NCI-H510A treated with DMSO at 0.1 percent for 48 hours (cell line): ENCODE measurements around the gene PPAN.

ENCODE experiments used
- DNase-seq: peaks from one replicate; lab custom pipeline; 2025; lab: John Stamatoyannopoulos, UW

PPAN gene

DNA sequence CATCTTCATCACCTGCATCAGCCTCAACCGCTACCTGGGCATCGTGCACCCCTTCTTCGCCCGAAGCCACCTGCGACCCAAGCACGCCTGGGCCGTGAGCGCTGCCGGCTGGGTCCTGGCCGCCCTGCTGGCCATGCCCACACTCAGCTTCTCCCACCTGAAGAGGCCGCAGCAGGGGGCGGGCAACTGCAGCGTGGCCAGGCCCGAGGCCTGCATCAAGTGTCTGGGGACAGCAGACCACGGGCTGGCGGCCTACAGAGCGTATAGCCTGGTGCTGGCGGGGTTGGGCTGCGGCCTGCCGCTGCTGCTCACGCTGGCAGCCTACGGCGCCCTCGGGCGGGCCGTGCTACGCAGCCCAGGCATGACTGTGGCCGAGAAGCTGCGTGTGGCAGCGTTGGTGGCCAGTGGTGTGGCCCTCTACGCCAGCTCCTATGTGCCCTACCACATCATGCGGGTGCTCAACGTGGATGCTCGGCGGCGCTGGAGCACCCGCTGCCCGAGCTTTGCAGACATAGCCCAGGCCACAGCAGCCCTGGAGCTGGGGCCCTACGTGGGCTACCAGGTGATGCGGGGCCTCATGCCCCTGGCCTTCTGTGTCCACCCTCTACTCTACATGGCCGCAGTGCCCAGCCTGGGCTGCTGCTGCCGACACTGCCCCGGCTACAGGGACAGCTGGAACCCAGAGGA, 7.9 kb downstream of the PPAN start:
- DNase-seq: no peak

- DNase-seq: no peak
Measured at GRCh38 chr19:10114651-10115391, 8.7 kb downstream of the PPAN start.

DNA sequence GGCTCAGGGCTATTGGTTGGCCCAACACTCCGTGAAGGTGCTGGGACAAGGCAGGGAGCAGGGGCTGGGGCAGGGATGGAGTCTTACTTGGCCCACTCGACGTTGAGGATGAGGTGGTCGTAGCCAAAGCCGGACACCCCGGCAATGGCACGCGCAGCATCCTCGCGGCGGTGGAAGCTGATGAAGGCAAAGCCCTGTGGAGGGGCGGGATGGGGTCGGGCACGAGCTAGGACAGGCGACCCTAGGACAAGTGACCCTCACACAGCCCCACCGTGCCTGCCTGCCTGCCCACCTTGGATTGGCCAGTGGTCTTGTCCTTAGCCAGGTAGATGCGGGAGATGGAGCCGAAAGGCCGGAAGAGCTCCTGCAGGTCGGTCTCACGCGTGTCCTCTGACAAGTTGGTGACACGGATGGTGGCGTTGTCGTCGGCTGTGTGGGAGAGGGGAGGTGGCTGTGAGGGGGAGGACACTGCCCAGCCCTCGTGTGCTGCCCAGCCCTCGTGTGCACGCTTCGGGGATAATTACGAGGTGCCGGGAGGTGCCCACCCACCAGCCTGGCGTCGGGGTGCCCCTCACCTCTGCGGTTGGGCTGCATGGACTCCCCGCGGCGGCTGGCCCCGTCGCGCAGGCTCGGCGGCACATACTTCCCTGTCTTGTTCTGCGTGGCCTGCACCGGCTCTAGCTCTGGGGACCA, 9.4 kb downstream of the PPAN start:
- no peak for DNase-seq

- no peak for DNase-seq
Measured at GRCh38 chr19:10116085-10116865, 10.1 kb downstream of the PPAN start.

- DNase-seq: no peak
Measured at GRCh38 chr19:10116866-10117616, 10.9 kb downstream of the PPAN start.

GRCh38 chr19:10118960-10119359, 12.8 kb downstream of the PPAN start:
- no peak for DNase-seq

GRCh38 chr19:10120538-10121189, 14.5 kb downstream of the PPAN start:
- no peak for DNase-seq

DNA sequence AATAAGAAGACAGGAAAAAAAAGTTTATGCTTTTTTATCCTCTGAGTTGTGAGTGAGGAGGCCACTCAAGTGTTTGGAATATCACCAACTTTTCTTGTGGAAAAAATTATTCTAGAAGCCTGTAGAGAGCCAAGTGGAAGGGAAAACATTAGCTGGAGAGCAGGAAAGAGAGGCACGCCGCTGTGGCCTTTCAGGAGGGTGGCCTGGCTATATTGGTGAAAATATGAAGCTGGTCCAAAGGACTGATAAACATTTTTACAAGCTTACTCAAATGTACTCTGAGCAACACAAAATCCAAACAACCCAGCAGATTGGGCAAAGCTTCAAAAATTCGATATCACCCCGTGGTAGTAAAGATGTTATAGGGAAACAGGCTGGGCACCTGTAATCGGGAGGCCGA, 15.9 kb downstream of the PPAN start:
- DNase-seq: no peak

DNA sequence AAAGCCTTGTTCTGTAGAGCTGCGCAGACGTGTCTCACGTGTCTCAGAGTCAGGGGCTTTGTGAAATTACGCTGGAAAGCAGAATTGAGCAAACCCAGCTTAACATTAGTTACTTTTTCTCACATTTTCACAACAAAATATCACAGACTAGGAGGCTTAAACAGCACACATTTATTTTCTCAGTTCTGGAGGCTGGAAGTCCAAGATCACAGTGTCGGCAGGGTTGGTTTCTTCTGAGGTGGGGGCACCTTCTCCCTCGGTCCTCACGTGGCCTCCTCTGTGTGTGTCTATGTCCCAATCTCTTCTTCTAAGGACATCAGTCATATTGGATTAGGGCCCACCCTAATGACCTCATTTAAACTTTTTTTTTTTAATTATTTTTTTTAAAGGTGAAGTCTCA, 18.3 kb downstream of the PPAN start:
- DNase-seq: no peak

DNA sequence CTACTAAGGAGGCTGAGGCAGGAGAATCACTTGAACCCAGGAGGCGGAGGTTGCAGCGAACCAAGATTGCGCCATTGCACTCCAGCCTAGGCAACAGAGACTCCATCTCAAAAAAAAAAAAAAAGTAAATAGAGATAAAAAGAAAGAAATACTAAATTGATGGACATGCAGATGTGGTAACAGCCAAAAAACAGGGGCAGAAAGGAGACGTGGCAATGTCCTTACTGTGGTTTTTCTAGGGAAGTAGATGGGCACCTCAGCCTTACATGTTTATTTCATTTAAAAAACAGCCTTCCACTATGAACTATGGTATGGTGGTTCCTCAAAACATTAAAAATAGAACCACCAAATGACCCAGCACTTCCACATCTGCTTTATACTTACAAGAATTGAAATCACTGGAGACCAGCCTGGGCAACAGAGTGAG, 20.1 kb downstream of the PPAN start:
- DNase-seq: no peak

DNA sequence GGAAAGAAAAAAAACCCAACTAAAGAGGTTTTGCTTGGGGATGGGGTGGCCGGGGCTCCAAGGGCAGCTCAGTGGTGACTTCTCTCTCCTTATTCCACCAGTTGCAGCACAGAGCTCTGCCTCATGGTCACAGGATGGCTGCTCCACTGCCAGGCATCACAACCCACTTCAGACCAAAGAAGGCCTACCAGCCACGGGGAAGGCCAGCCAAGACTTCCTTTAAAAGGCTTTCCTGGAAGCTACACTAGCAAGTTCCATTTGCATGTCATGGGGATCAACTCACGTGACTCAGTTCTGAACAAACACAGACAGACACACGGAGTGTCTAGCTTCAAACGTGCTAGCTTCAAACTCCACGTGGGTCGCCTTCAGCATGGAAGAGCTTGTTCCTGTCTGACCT, 26.7 kb downstream of the PPAN start:
- DNase-seq: no peak

GRCh38 chr19:10133596-10133995, 27.4 kb downstream of the PPAN start:
- no peak for DNase-seq

GRCh38 chr19:10134040-10134439, 27.9 kb downstream of the PPAN start:
- no peak for DNase-seq

GRCh38 chr19:10135551-10136334, 29.6 kb downstream of the PPAN start:
- DNase-seq: no peak

DNA sequence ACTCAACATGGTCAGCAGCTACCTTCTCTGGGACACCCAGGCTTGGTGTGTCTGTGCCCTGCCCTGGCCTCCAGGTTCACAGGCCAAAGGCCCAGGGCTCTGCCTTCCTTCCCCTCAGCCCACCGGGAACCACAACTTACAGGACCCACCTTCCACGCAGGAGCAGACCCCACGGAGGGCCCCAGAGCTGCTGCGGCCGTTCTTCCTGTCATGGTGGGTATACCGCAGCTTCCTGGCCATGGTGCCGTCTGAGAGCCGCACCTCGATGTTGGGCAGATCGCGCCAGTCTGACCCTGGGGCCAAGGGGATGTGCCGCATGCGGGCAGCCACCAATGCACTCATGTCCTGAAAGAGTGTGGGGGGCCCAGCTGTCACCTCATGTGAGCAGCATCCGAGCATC, 30.8 kb downstream of the PPAN start:
- DNase-seq: no peak

GRCh38 chr19:10137751-10138682, 31.9 kb downstream of the PPAN start:
- DNase-seq: no peak

DNA sequence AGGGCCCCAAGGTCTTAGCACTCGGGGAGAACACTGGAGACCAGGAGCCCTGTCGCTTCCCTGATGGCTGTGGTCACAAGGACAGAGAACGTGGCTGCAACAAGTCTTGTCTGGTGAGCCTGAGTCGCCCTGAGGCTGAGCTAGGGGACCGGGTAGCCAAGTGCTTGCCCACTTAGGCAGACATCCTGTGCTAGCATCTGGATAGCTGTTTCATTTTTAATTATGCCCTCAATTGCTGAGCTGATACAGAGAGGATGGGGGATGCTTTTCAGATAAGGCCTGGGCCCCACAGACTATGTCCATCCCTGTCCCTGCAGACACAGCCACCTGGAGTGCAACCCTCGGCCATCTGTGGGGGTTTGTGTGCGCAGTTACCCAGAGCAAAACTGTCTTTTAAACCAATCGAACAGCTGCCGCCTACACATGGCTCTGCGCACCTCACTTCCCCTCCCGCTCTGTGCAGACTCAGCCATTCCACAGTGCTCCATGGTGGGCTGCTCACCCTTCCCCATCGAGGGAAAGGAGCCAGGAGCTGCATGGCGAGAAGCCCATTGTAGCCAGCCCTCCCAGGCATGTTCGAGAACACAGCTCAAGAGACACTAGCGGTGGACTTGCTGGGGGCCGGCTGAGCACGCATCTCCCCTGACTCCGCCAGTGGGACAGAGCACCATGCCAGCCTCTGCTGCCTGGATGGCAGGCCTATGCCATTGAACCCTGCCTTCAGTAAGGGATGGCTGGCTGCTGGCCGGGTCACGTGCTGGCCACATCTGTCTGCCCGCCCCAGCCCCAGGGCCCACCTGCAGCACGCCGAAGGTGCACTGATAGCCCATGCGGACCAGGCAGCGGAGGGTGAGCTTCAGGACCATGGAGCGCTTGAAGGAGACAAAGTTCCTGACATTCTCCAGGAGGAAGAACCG, 33.0 kb downstream of the PPAN start:
- no peak for DNase-seq

DNA sequence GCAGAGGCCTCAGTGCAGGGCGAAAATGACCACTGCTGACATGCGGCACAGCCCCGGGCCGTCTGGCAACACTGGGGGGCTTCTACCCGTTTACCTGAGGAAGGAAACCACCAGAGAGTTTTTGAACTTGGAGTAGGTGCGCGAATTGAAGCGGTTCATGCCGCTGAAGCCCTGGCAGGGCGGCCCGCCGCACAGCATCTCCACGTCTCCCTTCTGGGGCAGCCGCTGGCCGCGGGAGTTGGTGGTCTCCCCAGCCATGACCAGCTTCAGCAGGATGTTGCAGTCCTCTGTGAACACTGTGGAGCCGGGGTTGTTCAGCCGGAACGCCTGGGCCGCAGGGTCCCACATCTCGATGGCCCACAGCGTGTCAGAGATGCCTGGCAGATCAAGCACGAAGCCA, 33.8 kb downstream of the PPAN start:
- no peak for DNase-seq
